Measurements from ENCODE around the gene PSMC5.
"Not testable (repeated sequence)": the region's sequence is repeated elsewhere in the genome, so short reads cannot be mapped to it uniquely, and the experiment has no call there.

The PSMC5 gene

GRCh38 chr17:63838631-63839171, 11.5 kb downstream of the PSMC5 start:
- DNase-seq (ENCODE audit: low spot score) (no peak), FAIRE-seq (no peak)

- FAIRE-seq (no peak), DNase-seq (ENCODE audit: low spot score) (no peak)
Observed at GRCh38 chr17:63840591-63841349, 13.5 kb downstream of the PSMC5 start.

- FAIRE-seq: no peak
- DNase-seq (ENCODE audit: low spot score): peak; percentile 26
Observed at GRCh38 chr17:63841350-63842172, 14.3 kb downstream of the PSMC5 start.

GRCh38 chr17:63842173-63842539, 14.9 kb downstream of the PSMC5 start:
- FAIRE-seq (no peak), DNase-seq (ENCODE audit: low spot score) (no peak)

- FAIRE-seq (peak; percentile 86), DNase-seq (ENCODE audit: low spot score) (peak; percentile 100)
Observed at GRCh38 chr17:63842540-63843386, 15.5 kb downstream of the PSMC5 start, which contains the start of gene SMARCD2. TSS of gene SMARCD2 (minus strand) at chr17:63842685. CDS start at chr17:63842674, 11 bp downstream.

- FAIRE-seq: not testable (repeated sequence)
- peak; percentile 47 for DNase-seq (ENCODE audit: low spot score)
Observed at GRCh38 chr17:63843387-63843888, 16.2 kb downstream of the PSMC5 start.

GRCh38 chr17:63843910-63844677, 16.9 kb downstream of the PSMC5 start:
- DNase-seq (ENCODE audit: low spot score) (no peak), FAIRE-seq (no peak)

GRCh38 chr17:63845509-63845908, 18.3 kb downstream of the PSMC5 start:
- DNase-seq (ENCODE audit: low spot score) (no peak), FAIRE-seq (no peak)

GRCh38 chr17:63847525-63848249, 20.5 kb downstream of the PSMC5 start:
- no peak for DNase-seq (ENCODE audit: low spot score)
- no peak for FAIRE-seq

GRCh38 chr17:63848834-63849689, 21.8 kb downstream of the PSMC5 start:
- FAIRE-seq: no peak
- peak; percentile 78 for DNase-seq (ENCODE audit: low spot score)

- FAIRE-seq (no peak), DNase-seq (ENCODE audit: low spot score) (no peak)
Observed at GRCh38 chr17:63850401-63850800, 23.2 kb downstream of the PSMC5 start.

GRCh38 chr17:63853260-63853659, 26.0 kb downstream of the PSMC5 start:
- no peak for FAIRE-seq
- no peak for DNase-seq (ENCODE audit: low spot score)

- no peak for DNase-seq (ENCODE audit: low spot score)
- FAIRE-seq: no peak
Observed at GRCh38 chr17:63854709-63855108, 27.5 kb downstream of the PSMC5 start.

- DNase-seq (ENCODE audit: low spot score) (no peak), FAIRE-seq (no peak)
Observed at GRCh38 chr17:63855185-63855584, 28.0 kb downstream of the PSMC5 start.

GRCh38 chr17:63856425-63856824, 29.2 kb downstream of the PSMC5 start:
- FAIRE-seq; DNase-seq (ENCODE audit: low spot score): not testable (repeated sequence)

GRCh38 chr17:63859257-63859656, 32.0 kb downstream of the PSMC5 start:
- FAIRE-seq (no peak), DNase-seq (ENCODE audit: low spot score) (no peak)

GRCh38 chr17:63866625-63867024, 39.4 kb downstream of the PSMC5 start:
- DNase-seq (ENCODE audit: low spot score); FAIRE-seq: not testable (repeated sequence)

GRCh38 chr17:63869491-63870291, 42.5 kb downstream of the PSMC5 start:
- DNase-seq (ENCODE audit: low spot score): not testable (repeated sequence)

More at GRCh38 chr17:63869491-63870291, 42.5 kb downstream of the PSMC5 start:
- not testable (repeated sequence) for FAIRE-seq
